ENCODE data around the gene DST.
"Not testable (repeated sequence)": the region's sequence is repeated elsewhere in the genome, so short reads cannot be mapped to it uniquely, and the experiment has no call there.

DST gene

DNA sequence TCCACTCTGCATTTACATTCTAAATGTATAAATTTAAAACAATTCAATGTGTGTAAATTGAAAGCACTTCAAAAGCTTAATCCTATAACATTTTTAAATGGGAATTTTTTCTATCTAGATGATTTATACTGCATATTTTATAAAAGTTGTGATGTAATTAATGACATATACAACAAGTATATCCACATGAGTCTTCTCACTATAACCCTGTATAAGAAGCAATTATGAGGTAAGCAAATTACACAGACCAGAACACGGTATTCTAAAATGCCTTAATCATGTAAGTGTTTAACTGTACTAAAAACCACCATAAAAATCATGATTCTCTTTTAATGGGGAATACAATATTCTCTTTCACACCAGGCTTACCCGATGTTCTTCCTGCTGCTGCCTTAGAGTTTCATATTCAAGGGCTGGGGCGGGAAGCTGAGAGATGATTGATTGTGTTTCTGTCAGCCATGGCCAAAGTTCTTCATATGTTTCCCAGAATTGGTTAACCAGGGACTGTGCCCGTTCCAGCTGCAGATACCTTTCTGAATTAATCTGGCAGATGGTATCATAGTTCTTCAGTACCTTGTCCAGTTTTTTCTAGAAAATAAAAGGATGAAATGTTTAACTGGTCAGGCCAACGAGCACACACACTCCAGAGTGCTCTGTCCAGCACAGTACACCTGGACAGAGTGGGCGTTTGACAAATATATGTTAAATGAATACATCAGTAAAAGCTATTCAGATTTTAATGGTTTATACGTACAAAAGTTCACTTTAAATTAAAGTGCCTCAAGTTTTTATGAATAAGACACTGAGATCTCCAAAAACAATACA lies 127.4 kb downstream of the DST start:
- DNase-seq (ENCODE audit: low spot score) = no peak

DNA sequence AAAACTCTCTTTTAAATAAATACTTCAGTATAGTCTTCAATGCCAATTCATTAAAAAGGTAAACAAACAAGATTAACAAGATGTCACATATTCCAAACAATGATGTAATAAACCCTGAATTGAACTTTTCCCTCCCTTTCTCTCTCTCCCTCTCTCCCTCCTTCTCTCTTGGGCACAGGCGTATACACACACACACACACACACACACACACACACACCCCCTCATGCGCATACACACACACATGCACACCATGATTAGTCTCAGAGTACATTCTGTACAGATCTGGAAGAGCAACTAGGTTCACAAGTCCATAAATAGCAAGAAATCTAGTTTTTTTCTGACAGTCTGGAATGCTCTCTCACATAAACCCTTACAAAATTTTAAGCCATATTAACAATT lies 128.3 kb downstream of the DST start:
- DNase-seq (ENCODE audit: low spot score) = no peak

DNA sequence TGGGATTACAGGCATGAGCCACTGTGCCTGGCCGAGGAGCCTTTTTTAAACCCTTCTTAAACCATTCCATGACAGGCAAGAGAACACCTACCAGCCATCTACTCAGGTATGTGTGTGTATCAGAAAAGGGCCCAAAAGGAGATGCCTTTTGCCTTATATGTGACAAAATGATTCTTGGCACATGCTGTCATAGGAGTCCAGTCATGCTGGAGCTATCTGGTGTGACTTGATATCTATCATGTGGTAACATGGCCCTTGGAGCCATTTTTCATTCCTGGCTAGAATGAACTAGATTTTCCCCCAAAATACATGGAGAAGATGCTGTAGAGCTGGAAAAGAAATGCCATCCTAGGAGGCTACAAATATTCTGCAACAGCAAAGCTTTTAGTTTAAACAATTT lies 129.1 kb downstream of the DST start:
- DNase-seq (ENCODE audit: low spot score) = no peak

DNA sequence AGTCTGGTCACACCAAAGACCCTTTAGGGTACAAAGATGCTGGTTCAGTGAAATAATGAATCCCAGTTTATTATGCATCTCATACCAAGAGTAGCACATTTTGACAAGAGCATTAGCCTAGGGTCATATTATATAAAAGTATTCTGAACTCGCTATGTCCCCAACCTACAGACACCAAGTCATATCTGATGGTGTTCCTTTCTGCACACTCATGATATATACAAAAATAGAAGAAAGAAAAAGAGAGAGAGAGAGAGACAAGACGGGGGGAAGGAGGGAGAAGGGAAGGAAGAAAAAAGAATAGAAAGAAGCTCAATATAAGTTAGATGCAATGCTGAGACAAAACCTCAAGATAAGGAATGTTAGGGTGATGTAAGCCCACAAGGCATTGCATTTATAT lies 131.1 kb downstream of the DST start:
- DNase-seq (ENCODE audit: low spot score) = no peak

DNA sequence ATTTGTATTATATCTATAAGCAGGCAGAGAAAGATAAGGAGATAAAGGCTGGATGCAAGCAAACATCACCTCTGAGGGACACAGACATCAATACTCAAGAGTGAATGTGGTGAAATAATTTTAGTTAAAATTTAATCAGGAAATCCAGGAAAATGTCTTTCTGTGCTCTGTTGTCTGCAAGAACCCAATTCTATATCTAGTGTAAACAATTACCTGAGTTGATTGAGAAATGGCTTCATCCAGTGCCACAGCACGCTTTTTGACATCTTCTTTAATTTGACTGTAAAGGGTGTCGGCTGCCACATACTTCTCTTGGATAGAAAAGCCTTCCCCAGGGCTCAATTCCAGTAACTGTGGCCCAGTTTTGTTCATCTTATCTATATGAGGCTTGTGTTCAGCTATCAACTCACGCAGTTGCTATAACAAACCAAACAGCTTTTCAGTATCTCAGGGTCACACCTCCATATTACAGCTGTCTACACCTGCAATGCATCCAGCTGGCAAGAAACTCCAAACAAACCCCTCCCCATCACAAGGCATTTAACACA lies 131.6 kb downstream of the DST start:
- DNase-seq (ENCODE audit: low spot score) = no peak

DNA sequence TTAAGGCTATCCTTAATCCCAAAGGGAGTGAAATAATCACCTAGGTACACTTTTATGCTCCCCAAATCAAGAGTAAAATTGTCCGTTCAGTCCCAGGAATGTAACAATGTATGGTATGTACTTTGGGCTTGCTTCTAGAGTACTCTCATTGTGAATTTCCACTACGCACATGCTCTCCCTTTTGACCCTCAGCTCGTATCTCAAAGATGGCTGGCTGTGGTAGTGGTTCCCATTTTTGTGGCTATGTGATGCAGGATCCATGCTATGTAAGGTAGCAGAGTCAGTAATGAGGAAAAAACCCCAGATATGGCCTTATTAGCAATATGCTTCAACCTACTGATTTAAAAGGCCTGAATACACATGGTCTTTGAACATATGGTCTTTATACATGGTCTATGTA lies 133.7 kb downstream of the DST start:
- DNase-seq (ENCODE audit: low spot score) = no peak

DNA sequence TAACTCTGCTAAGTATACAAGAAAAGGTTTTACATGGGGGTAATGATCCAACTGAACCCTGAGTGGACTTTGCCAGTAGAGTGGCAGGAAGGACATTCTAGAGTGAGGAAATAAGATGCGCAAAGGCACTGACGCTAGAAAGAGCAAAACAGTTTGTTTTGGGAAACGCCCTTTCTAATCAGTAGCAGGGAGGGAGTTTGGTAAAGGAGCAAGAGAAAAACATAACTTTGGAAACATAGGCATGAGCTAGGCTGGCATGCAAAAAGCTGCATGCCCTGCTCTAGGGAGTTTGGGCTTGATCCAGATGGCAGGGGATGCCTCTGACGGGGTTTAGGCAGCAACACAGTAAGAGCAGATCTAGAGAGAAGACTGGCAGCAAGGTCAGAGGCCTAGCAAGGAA lies 135.2 kb downstream of the DST start:
- no peak for DNase-seq (ENCODE audit: low spot score)

DNA sequence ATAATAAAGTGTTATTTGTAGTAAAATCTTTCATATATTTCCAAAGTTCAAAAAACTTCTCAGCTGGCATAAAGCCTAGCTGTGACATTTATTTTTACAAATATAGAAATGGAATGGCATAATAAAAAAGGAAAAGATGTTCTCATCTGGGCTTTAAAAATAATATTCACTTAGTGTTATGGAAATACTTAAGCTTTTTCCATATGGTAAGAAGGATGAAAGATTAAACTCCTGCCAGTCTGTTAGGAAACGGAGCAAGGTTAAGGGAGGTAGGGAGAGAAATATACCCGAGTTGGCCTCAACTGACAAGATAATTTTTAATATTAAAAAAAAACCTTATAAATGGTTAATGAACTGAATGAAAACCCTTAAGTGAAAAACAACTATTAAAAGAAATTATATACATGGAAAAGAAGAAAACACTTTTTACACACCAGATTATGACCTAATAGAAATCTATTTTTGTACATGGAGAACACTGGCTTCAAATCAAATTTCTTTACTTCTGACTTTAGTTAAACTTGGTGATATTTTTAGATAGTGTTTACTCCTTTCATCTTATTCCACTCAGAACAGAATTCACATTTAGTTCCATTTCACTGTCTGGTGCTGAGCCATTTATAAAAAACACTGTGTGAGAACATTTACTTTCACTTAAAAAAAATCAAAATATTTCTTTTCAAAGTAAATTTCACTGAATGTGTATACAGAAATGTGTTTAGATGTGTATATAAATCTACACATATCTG lies 137.0 kb downstream of the DST start:
- DNase-seq (ENCODE audit: low spot score) = no peak

DNA sequence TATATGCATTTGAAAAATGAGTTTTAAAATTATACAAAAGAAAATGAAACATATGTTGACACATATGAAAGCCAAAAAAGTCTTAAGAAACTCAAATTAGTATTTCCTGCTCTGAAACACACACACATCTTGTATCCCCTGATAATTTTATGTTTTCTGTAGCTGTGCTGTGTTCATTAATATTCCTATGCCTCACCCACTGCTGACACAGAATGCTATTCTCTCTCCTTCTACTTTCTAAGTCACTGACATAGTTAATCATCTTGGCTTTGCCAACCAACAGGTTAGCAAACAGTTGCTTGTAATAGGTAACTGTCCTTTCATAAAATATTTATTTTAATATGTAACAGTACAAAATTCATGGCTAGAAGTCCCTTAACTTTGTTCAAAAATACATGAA lies 140.7 kb downstream of the DST start:
- no peak for DNase-seq (ENCODE audit: low spot score)

DNA sequence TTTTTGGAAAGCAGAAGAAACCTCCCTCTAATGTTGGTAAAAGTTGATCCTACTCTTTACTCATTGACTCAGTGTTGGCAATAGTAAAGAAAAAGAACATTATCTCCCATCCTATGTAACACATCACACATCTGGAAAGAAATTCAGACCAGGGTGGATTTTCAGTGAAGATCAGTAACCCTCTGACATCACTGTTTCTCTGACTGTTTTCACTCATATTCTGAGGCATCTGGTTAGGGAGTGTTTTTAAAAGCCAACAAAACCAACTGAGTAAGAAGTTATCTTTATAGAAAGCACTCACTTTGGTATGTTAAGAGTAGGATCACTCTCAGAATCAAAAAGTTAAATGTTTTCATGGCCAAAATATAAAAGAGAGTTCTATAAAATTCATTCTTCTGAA lies 143.6 kb downstream of the DST start:
- DNase-seq (ENCODE audit: low spot score) = no peak

DNA sequence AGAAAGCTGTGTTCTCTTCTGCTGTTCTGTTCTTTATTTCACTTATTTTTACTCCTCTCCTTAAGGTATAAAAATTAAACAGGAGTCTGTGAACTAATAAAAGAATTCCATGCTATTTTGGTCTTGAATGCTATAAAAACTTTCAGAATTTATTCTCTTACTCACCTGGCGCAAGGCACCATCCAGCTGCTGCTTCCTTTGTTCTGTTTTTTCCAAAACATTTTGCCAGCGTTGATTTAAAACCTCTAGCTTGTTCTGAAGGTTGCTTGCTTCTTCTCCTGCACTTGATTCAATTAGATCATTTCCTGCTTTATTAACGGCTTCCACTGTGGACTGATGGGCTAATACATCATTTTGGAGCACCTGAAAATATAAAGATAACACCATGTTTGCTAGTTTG lies 145.0 kb downstream of the DST start:
- no peak for DNase-seq (ENCODE audit: low spot score)

DNA sequence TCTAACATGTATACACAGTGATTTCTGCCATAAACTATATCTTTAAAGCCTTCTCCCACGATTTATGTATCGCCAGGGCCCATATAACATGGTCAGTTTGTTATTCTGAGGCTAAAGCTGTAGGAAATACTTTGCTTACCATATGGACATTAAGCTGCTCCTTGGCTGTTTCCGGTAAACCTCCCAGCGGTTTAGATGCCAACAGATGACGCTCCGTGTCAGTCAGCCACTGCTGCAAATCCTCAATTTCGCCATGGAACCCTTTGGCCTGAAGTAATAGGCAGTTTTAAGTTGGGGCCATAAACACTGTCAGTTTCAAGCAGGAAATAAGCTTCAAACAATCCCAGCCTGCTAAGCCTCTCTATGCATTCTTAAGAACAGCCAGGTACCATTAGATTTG lies 145.4 kb downstream of the DST start:
- no peak for DNase-seq (ENCODE audit: low spot score)

DNA sequence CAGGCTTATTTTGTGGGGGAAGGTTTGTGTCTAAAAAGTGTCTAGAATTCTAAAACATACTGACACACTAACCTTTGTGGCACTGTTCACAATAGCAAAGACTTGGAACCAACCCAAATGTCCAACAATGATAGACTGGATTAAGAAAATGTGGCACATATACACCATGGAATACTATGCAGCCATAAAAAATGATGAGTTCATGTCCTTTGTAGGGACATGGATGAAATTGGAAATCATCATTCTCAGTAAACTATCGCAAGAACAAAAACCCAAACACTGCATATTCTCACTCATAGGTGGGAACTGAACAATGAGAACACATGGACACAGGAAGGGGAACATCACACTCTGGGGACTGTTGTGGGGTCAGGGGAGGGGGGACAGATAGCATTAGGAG lies 146.0 kb downstream of the DST start:
- not testable (repeated sequence) for DNase-seq (ENCODE audit: low spot score)

DNA sequence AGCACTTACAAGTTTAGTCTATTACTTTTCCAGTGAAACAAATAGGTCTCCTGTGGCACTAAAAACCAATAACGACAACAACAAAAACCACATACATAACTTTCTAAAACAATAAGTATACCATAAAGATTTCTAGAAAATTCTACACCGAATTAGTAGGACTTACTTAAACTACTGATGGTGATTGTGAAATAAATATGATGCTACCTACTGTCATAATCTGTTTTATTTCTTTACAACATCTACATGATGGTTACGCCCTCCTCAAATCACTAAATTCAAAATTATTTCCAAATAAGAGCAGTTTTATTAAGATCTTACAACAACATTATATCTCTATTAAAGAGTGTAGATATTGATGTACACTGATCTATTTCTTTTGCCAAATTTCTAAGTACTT lies 147.0 kb downstream of the DST start:
- no peak for DNase-seq (ENCODE audit: low spot score)

DNA sequence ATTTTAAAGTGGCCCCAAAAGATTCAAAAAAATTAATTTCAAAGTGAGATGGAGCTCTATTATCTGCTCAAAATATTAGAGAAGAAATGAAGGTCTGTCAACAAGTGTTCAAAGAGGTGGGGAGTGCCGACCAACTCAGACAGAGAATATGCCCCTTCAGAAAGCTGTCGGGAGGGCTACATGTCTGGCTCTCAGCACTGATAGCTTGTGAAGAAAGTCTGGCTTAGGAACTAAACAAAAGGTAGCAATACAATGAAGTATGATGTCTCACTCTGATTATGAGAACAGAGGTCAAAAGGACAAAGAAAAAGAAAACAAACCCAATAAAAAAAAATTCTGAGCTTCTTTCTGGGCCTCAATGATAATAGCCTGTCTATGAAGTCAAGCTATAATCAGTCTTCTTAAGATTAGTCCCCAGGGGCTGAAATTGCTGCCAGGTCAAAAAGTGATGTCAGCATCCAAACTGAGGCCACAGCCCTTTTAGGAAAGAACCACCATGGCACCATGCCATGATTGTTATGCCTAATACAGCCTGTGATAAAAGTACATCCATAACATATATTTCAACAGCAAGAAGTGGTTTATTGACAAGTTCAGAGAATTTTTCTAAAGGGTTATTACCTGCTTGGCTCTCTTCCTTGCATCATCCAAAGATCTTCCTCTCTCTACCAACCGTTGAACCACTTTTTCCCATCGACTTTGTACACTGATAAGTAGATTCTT lies 150.9 kb downstream of the DST start:
- DNase-seq (ENCODE audit: low spot score) = no peak

DNA sequence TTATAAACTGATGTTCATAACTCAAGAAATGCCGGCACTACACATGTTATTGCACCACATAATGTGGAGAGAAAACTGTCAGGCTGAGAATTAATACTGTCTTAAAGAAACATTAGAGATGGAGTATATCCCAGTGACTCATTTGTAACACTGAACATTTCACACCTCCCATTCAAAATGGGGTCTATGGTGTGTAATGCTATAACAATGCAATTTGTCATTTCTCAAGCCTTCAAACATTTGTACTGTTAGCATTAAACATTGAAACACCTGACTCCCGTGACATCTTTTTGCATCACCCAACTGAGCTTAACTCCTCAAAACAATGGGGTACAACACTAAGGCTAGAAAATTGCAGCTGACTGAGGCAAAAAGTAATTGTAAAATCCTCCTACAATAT lies 151.7 kb downstream of the DST start:
- DNase-seq (ENCODE audit: low spot score) = no peak

DNA sequence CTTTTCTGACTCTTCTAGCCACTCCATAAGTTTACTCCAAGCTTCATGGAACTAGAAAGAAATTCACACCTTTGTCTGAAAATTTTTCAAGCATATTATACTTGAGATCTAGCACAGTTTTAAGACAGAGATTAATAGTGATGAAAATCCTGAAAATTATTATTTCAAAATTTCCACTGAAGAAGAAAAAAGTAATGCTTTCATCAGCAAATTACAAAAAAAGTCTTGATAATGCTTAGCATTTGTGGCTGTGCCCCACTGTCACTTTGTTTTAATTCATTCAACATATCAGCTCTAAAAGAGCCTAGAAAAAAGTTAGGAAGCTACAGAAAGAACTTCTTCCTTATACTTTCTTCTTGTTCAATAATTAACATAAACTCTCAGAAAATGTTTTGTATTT lies 153.1 kb downstream of the DST start:
- no peak for DNase-seq (ENCODE audit: low spot score)

DNA sequence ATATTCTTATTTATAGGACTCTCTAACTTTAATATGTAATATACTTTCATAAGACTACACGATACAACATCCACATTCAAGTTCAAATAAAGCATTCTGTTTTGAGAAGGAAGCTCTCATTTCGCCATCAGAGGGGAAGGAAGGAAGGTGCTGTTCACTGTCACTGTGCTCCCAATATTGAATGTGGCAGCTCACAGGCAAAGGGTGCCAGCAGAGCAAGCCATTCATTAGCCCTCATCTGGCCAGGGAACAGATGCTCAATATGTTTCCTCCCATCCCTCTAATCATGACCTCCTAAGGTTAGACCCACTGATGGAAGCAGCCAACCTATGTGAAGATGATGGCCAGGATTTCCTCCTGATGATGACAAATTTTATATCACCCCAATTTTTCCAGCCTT lies 154.4 kb downstream of the DST start:
- DNase-seq (ENCODE audit: low spot score) = no peak

DNA sequence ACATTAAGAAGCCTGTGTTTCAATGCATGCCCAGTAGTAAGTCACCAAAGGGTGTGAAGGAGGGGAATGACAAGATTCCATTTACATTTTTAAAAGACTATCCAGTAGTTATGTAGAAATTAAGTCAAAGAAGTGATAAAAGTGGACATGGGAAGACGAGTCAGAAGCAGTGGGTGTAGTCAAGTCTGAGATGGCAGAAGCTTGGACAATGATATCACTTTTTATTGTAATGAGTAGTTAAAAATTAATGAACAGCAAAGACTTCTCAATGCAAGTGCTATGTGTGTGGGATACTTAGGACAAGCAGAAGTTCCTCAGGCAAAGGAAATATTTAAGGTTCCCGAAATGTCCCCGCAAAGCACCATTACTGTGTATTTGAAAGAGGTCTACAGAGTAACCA lies 156.0 kb downstream of the DST start:
- no peak for DNase-seq (ENCODE audit: low spot score)

DNA sequence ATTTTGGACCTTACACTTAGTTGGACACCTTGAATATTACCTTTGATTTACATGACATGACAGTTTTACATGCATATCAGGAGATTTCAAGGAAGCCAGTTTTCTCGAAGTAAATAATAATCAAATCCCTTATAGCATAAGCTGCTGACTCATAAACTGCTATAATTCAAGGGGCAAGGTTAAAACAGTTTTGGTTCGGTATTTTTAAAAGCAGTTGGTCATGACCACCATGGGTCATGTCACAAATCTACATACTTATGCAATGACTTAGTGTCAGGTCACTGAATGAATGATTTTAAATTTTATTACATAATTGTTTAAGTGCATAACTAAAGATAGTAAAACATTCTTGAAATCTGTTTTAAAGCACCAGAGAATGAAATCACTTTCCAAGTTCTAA lies 158.0 kb downstream of the DST start:
- DNase-seq (ENCODE audit: low spot score) = no peak

DNA sequence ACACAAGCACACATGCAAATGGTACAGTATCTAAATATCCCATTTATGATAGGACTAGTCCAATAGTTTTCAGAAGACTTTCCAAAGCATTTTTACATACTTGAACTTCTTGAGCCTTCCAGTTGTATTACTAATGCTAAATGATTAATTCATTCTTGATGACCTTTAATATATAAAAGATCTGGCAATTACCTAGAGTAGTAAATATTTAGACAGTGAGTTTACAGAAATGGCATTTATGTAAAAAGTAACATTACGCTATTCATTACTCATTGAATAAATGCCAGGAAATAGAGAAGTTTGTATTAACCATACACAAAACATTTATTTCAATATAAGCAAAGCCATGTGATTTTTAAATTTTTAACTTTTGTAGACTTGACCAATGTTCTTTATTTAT lies 158.8 kb downstream of the DST start:
- DNase-seq (ENCODE audit: low spot score) = no peak

DNA sequence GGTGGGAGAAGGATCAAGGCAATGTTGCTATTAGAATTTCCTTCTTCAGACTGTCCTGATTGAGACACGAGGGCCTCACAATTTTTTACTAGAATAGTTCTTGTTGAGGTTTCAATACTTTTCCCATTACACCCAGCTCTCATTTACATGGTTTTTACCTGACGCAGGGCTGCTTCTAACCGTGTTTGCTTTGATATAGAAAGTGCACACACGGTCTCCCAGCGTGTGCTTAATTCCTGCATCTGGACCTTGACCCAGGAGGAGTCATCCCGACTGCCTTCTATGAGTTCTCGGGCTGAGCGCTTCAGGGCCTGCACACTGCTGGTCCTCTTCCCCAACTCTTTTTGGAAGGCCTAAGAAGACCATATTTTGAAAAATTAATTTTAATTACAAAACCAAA lies 160.2 kb downstream of the DST start:
- DNase-seq (ENCODE audit: low spot score) = no peak

DNA sequence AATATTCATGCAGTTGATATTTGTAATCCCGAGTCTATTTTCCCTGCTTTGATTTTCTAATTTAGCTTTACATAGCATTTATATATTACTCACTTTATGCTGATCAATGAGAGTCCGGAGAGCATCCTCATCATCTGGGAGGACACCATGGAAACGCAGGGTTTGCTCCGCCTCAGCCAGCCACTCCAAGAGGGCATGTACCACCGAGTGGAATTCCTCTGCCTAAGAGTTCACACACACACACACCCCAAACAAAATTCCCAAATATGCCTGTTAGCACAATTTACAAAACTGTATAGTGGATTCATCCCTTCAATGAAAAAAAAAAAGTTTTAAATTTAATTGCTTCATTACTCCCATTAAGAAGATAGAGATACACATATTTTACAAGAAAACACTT lies 160.7 kb downstream of the DST start:
- DNase-seq (ENCODE audit: low spot score) = no peak
